Prostate gland (tissue), 2 donors: ENCODE results near the gene VAV2.

Source experiments
- CTCF ChIP-seq, 4 experiments: fragments of 200-600 bp in 2 of 4; fragments of 450-650 bp in 2 of 4; sonication (generic) in 2 of 4; IDR thresholded peaks; 1 replicate in 3 of 4; 2 replicates in 1 of 4; pipeline ENCODE4 v1.5.1; 2016 to 2019; ENCODE audit warnings: antibody characterized with exemption in 4 of 4, mild to moderate bottlenecking in 2 of 4, moderate library complexity in 2 of 4
- POLR2A ChIP-seq: fragments of 450-650 bp; IDR thresholded peaks from one replicate; pipeline ENCODE4 v1.6.1; 2016; ENCODE audit warnings: antibody characterized with exemption, mild to moderate bottlenecking

- TF ChIP-seq CTCF (IDR thresholded peaks at IDR 0.05) (no peak), POLR2A (no peak)
These were observed 14.5 kb downstream of the VAV2 start for GRCh38 chr9:133977421-133978201.
